HG02870 (cell line): Measurements from ENCODE around the gene SELENOS.

Experiments used
- ATAC-seq: cut with Tn5 transposase; IDR thresholded peaks from one replicate; pipeline ENCODE4 v1.9.1; 2021; ENCODE audit warnings: mild to moderate bottlenecking, moderate library complexity; ENCODE audit not compliant: unreplicated experiment

Gene SELENOS

GRCh38 chr15:101277038-101277822 lies at the start of gene SELENOS:
Gene SELENOS (minus strand): TSS chr15:101277485. CDS start chr15:101277417, 68 bp downstream.
- peak; percentile 74 for ATAC-seq

GRCh38 chr15:101326462-101327146 lies 49.3 kb upstream of the SELENOS start:
- no peak for ATAC-seq

DNA sequence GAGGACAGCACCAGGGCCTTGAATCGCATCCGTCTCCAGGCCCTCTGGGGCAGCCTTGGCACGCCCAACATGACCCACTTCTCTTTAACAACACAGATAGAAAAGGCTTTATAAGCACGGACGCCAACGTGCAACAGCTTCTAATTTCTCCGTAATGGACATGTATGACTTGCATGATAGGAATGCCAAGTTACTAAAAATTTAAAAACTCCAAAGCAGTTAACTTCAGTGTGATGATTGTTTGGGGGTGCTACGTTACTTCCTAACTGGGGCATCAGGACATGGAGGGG lies 48.7 kb upstream of the SELENOS start:
- no peak for ATAC-seq

DNA sequence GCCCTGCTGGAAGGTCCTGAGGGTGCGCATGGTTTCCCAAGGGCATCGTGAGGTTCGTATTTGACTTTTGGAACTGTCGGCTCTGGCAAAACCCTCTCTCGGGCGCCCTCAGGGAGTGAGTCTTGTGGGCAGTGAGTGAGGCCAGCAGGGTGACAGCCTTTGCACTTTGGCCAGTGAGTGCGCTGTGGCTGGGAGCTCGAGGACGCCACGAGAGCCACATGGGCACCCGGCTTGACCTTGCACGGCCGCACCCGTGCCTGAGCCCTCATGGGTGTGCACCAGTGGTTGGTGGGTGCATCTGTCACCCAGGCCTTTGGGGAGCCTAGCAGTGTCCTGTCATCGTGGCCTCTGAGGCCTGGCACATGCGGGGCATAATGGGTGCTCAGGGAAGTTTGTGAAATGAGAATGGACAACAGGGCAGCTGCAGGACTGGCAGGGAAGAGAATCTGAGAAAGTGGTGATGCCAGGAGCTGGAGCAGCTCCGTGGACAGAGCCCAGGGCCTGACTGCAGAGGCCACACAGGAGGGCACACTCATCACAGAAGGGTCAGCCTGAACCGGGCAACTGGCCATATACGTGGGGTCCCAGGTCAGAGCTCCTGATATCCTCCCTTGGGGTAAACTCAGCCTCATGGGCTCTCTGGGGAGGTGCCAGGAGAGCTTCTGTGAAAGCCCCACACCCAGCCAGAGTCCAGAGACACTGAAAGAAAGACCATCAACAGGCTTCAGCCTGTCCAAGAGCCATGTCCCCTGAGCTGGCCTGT lies 48.2 kb upstream of the SELENOS start:
- ATAC-seq, result no peak

GRCh38 chr15:101324524-101325177 lies 47.4 kb upstream of the SELENOS start:
- ATAC-seq, result no peak

- no peak for ATAC-seq
Measured at GRCh38 chr15:101323793-101324523, 46.7 kb upstream of the SELENOS start.

DNA sequence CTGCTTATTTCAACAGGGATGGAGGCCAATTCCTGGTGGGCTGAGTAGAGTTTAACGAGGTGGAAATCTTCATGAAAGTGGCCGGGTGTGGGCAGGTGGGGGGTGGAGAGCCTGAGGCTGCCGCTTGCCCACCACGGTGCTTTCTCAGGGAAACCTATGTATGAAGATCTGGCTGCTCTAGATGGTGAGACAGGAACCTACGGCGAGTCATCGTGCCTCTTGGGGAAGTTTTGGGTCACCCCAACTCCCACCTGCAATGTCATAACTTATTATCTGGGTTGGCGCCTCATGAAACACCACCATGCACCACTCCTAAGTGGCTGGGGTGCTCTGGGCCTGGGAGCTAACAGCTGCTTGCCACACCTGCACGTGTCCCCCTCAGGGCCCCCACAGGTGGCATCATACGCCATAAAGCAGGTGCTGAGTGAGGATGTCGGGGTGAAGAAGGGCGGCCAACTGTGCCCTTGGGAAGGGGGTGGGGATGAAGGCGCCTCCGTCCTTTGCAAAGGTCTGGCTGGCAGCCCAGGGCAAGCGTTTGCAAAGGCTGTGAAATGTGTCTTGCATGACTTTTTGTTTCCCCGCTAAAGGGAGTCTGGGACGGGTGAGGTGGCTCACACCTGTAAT lies 45.7 kb upstream of the SELENOS start:
- no peak for ATAC-seq

DNA sequence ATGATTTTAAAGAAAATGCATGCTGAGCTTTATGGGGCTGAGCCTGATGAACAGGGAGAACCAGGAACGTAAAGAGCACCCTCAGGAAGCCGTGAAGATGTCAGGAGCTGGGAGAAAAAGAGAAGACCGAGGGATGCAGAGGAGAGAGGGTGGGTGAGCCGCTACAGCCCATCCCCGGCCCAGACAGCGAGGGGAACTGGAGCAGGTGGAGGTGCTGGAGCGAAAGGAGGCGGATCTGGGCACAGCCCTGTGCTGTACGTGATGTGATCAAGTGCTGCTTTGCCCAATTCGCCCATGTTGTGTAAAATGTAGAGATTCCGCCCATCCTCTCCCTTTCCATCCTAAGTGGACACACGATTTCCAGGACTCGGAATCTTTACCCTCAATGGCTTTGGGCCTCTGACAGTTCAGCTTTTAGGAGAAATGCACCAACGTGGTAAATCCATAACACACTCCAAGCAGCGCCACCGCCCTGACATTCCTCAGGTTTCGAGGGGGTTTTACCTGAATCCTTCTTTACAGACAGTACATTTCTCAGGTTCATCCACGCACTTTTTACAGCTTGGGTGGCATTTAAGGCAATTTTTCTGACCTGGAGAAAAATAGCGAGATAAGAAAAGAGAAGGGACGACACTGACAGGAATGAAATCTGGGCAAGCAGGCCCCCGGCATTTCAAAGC lies 44.9 kb upstream of the SELENOS start:
- no peak for ATAC-seq

GRCh38 chr15:101320501-101321052 lies 43.3 kb upstream of the SELENOS start:
- peak; percentile 83 for ATAC-seq

GRCh38 chr15:101318839-101319238 lies 41.6 kb upstream of the SELENOS start:
- ATAC-seq, result no peak

DNA sequence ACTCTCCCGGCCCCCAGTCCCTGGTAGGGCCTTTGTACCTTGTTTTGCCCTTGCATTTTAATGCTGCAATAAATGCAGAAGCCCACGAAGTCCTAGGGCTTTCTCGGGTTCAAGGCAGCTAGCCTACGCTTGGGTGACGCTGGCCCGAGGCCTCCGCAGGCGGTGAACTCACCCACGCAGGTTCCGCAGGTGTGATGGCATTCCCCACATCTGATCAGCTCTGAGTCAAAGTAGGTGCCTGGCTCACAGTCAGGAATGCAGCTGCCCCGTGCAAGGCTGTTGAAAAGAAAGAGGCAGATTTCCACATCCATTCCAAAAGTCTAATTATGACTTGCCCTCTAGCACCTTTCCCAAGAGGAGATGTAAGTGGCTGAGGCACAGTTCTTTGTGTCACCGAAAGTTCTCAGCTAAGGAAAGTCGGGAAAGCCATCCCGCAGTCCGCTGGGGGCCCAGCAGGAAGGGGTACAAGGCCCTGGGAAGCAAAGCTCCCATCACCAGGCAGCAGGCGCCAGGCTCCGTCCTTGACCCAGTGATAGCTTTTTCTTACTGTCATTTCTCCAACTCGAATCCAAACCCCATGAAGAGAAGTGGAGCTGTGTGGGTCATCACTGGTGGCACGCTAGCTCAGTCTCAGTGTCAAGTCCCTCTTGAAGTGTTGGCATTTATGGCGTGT lies 41.0 kb upstream of the SELENOS start:
- no peak for ATAC-seq

DNA sequence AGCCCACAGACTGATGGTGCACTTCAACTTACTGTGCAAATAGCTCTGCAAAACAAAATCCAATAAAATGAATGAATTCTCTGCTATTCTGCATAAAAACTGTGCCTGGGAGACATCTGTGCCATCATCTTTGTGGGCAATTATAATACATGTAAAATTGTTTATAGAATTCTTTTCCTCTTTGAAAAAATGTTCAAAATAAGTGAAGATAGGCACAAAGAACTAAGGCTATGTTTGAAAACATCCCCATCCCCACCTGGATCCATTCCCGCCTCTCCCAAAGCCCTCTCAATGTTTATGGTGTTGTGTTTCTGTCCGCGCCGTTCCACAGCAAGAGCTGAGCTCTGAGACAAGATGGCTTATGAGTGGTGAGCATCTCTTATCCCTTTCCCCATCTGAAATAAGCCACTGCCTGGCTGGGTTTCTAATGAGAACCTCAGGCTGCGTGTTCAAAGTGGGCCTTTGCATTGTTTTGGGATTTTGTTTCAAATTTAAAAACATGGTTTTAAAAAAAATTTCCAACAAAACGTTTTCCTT lies 40.1 kb upstream of the SELENOS start:
- no peak for ATAC-seq

DNA sequence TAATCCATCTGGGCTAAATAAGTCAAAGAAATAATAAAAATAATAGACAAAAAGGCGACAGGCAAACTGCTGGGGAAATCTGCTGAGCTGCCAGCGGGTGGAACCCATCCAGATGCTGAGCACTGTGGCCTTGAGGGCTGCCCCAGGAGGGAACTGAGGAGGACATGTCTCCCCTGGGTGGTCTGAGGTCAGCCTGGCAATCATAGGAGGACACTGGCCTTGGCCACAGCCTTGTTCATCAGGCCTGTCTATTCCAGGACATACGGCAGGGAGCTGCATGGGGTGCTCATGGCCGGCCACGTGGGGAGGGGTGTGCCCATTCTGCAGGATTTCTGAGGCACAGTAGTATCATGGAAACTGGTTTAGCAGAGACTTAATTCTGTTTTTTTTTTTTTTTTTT lies 39.2 kb upstream of the SELENOS start:
- no peak for ATAC-seq

DNA sequence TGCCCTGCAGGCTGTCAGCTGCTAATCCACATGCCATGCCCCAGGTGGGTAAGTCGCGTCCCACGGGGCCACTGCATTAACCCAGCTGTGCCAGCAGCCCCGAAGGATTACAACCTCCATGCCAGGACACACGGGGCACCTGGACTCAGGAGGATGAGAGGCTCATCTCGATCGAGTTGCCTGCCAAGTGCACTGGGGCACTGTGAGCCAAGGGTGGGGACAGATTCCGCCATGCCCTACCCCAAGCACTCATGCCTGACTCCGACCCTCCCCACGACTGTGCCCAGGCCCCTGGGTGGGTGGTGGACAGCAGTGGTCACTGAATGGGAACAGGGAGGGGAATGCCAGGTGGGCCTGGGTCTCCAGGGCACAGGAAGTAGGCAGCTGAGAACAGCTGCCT lies 38.5 kb upstream of the SELENOS start:
- no peak for ATAC-seq

DNA sequence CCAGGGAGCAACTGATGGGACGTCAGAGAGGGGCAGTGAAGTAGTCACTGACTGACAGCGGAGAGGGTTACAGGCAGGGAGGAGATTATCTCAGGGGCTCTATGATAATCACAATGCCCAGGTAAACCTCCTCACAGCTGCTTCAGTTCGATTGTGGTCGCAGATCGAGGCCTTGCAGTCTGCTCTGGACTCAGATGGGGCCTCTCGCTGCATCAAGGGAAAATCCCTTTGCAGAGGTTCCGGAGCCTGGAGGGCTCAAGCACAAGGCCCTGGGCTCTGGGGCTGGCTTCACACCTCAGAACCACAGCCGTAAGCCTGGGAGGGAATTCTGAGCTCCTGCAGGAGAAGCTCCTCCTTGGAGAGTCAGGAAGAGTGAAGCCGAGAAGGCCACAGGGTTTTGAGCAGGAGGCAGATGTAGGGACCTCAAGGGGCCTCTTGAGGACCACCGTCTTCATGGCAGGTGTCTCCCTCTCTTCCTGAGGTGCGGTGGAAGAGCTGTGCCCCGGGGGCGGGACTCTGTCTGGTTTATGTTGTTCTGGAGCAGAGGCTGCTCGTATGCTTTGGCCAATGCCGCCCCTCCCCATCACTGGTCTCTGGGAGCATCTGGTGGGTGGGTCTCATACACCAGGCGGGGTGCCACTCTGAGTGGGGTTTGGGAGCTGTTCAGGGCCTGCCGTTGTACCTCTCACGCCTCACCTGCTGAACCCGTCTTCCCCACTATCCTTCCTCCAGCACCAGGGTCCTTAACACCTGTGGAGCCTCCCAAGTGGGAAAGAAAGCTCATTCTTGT lies 37.2 kb upstream of the SELENOS start:
- ATAC-seq, result no peak

DNA sequence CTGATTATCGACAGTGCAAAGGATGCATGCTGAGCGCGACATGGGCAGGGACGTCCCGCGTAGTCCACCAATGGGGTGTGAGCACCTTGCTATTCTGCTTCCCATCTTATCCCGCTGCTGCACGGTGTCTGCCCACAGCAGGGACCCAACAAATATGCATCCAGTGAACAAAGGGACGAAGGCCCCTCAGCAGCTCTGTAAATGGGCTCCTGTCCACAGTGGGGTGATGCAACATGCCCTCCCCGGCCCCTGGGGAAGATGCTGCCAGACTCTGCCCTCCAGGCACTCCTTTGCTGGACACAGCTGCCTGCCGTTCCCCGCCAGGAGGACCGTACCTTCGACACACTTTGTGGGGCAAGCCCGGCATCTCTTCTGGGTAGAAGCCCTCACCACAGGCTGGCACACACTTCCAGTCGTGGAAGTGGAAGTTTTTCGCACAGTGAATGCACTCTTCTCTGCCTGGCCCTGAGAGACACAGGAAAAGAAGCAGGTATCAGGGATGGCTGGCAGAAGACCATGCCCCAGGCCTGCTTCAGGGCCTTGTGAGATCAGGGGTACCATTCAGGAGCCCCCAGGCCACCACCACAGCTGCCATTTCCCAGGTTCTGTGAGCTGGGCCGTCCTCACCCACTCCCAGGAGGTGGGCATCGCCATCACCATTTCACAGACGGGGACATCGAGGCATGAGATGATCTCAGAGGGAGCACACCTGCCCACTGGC lies 35.9 kb upstream of the SELENOS start:
- ATAC-seq, result no peak

DNA sequence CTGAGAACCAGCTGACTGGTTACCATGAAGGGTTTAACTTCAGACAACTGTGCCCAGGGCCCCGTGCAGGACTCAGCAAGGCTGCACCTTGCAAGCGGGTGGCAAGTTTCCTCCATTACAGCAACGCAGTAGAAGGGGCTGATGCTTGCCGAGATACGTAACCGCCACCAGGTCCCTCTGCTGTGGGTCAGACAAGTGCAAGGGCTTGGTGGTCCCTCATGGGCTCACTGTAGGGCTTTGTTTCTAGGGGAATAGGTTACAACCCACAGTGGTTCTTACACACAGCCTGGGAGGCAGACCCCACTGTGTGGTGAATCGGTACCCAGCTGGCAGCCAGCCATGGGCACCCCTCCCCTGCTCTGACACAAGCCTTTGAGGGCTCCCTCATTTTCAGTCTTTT lies 33.2 kb upstream of the SELENOS start:
- no peak for ATAC-seq
